GM19397 (cell line): Measurements from ENCODE around the gene VAPA.

Experiments
- ATAC-seq: cut with Tn5 transposase; IDR thresholded peaks from one replicate; pipeline ENCODE4 v1.9.1; 2021; ENCODE audit warnings: mild to moderate bottlenecking, moderate library complexity; ENCODE audit not compliant: unreplicated experiment

VAPA gene

DNA sequence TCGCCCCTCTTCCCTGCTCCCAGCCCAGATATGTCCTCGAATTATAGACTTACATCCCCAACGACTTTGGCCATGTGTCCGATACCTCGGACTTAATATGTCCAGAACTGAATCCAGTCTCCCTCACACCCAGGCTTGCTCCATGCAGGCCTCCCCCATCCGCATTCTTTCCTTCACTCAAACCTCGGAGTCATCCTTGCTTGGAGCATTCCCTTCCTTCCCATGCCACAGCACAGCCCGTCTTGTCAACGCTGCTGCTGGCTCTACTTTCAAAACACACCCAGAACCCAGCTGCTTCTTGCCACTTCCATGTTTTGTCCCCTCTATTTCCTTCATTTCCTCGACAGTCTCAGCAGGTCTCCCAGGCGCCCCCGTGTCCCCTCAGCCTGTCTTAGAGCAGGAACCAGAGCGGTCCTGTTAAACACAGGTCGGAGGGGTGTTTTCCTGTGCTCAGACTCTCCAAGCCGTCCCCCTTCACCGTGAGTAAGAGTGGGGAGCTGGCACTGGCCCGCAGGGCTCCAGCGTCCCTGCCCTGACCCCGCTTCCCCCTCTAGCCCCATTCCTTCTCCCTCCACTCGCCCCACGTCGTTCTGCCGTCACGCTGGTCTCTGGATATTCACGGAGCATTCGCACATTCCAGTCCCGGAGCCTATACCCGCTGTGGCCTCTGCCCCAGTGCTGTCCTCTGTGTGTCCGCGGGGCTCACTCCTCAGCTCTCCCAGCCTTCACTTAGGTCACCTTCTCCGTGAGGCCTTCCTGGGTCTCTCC lies 54.4 kb downstream of the VAPA start:
- no peak for ATAC-seq

DNA sequence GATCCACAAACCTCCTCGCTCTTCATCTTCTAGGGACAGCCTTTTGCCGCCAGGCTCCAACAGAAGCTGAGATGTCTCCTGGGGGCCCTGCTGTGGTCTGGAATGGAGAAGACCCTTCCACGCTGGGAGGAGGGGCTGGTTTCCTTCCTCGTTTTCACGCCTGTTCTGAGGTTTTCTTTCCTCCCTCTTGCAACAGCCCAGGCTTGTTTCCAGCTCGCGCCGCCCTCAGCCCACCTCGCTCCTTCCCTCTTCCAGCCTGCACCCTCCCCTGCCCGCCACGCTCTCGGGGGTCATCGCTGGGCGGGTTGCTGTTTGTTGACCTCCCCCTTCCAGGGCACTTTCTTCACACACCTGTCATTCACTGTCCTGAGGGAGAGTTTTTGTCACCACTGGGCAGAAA lies 55.4 kb downstream of the VAPA start:
- ATAC-seq: no peak

DNA sequence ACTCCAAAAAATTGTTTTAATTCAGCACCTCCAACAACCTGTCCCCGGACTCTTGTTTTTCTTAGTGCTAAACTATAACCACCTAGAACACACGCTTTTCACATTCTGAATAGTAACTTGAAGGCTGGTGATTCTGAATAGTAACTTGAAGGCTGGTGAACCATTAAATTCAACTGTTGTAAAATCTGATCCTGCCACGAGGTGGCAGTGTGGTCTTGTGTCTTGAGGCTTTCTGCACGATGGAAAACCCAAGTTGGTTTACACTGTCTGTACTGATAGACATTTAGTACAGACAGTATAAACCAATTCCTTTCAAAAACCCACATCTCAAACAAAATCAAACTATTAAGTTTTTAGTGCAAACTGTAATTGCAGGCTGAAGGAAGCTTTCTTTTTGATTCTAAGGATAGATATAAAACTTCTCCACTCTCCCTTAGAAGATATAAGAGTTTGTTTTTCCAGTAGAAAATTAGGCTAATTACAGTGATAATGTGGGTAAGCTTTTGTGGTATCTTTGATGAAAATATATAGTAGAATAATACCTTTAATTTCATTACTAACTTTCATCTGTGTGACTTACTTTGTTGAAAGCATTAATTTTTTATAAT lies 57.6 kb downstream of the VAPA start:
- no peak for ATAC-seq

DNA sequence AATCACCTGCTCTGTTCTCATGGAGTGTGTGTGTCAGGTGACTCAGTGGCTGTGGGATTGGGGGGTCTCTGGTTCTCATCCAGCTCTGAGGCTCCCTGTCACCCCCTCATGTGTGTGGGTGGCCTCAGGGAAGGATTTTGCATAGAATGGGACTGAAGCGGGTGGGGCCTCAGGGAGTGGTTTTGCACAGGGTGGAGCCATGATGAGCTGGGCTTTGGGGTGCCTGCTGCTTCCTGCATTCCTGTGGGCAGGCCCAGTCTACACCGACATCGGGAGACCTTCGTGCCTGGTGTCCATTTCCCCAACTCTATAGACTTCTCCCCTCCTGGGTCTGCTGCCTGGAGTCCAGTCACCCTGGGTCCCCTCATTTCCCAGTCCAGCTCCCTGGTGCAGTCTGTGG lies 59.7 kb downstream of the VAPA start:
- ATAC-seq: no peak

GRCh38 chr18:9974279-9974915 lies 60.6 kb downstream of the VAPA start:
- no peak for ATAC-seq

GRCh38 chr18:9975658-9976057 lies 61.8 kb downstream of the VAPA start:
- ATAC-seq: no peak

DNA sequence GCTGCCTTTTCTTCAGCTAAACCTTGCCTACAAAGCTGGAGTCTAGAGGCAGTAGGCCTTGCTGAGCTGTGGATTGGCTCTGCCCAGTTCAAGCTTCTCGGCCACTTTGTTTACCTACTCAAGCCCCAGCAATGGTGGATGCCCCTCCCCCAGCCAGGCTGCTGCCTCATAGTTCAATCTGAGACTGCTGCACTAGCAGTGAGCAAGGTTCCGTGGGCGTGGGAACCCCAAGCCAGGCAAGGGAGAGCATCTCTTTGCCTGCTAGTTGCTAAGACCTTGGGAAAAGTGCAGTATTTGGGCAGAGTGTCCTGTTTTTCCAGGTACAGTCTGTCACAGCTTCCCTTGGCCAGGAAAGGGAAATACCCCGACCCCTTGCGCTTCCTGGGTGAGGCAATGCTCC lies 68.9 kb downstream of the VAPA start:
- no peak for ATAC-seq

DNA sequence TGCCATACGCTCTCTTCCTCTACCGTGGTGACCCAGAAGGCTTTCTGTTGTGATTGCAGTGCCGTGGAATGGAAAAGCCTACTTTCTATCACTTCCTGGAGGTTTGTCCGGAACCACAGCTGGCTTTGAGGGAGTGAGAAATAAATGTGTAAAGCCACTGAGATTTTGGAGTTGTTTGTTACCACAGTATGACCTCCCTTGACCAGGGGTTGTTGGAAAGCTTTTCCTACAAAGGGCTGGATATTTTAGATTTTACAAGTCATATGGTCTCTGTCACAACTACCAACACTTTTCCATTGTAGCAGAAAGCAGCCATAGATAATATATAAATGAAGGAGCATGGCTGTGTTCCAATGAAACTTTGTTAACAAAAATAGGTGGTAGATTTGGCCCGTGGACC lies 70.3 kb downstream of the VAPA start:
- ATAC-seq: no peak

- ATAC-seq: no peak
These were observed 71.8 kb downstream of the VAPA start for GRCh38 chr18:9985641-9986040.

DNA sequence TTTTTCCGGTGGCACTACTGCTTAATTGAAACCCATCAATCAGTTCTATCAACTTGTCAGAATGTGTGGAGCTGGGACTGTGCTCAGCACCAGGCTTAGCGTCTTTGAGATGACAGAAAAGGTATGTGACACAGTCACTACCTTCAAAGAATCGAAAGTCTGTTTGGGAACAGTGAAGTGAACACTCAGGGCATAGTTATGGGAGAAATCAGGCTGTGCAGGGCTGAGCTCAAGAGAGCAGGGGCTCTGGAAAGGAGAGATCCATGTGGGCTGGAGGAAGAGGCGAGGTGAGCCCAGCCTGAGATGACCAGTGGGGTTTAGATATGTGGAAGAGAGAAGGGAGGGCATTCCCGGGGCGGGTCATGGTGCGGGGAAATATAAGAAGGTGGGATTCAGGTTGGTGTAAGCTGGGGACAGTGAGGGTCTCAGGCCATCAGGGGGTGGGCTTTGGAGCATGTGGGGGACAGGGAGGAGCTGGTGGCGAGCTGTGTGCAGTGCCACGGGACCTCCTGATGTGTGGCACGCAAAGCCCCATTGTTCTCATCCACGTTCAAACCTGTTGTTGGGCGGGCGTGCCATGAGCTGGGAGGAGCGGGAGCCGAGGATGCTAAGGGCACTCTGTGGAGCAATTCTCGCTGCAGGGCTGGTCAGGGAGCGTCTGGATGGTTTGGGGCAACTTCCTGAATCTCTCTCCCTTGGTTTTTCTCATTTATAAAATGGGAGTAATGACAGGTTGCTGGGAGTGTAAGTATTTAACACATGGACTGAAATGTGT lies 72.5 kb downstream of the VAPA start:
- no peak for ATAC-seq

GRCh38 chr18:9987345-9987744 lies 73.5 kb downstream of the VAPA start:
- no peak for ATAC-seq

- ATAC-seq: no peak
These were observed 74.1 kb downstream of the VAPA start for GRCh38 chr18:9987931-9988330.

DNA sequence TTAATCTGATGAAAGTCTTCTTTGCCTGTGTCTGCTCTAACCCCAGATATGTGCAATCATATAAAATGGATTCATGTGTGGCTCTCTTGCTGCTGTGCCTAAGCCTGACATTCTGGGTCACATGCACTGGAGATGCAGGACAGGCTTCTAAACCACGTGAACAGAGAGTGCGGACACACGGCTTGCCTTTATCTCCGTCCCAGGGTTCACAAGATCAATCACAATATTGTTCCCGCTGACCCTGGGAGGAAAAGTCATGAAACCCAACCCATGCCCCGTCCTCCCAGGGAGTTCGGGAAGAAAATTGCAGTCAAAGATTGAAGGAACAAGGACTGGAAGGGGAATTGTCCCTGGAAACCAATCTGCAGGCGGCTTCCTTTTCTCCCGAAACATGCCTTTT lies 74.8 kb downstream of the VAPA start:
- no peak for ATAC-seq

DNA sequence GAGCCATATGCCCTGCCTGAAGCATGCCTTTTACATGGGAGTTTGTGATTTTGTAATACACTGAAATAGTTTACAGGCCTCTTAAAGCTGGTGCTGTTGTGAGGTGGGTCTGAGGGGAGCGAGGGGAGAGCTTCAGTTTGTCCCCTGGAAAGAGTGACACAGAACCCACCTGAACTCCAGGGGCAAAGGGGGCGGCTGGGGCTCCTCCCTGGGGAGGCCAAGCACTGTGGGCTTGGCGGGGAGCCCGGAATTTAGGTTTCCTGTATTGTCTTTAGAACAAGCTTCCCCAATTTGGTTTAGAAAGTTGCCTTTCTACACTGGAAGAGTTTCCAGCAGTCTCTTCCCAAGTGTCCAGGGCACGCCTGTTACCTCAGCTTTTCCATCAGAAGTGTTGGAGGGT lies 75.7 kb downstream of the VAPA start:
- ATAC-seq: no peak

DNA sequence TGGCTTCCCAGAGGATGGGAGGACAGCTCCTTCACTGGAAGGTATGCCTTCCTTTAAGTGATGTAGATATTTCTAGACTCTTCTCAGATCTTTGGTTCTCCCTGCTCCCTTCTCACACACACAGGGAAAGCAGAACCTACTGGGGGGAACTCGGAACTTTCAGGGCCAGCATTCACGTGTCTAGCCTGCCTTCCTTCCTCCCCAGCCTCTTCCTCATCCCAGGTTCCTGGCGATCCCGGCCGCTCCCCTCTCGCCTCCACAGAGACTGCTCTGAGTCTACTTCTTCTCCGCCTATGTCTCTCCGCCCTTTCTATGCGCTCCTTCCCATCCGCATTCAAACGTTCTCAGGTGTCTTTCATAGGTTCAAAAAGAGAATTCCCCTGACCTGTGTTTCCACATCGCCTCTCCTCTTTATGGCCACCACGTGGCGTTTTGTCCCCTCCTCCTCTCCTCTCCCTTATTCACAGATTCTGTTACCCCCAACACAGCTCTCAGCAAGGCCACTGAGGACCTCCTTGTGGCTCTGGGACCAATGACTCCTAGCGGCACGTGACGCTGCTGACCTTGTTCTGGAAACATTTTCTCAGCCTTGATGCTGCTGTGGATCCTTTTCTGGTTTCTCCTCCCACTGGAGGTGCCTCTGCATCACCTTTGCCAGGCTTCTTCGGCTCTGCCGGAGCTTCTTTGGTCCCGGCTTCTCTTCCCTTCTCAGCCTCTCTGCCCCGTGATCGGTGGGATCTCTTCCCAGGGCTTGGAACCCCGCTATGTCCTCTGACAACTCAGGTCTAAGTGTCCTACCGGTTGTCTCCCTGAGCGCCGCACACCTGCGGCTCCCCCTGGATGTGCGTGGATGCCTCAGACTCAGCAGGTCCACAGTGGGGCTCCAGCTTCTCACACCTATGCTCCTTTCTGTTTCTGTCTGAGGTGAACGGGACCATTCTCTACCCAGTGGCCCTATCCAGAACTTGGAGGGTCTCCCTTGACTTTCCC lies 77.5 kb downstream of the VAPA start:
- no peak for ATAC-seq

DNA sequence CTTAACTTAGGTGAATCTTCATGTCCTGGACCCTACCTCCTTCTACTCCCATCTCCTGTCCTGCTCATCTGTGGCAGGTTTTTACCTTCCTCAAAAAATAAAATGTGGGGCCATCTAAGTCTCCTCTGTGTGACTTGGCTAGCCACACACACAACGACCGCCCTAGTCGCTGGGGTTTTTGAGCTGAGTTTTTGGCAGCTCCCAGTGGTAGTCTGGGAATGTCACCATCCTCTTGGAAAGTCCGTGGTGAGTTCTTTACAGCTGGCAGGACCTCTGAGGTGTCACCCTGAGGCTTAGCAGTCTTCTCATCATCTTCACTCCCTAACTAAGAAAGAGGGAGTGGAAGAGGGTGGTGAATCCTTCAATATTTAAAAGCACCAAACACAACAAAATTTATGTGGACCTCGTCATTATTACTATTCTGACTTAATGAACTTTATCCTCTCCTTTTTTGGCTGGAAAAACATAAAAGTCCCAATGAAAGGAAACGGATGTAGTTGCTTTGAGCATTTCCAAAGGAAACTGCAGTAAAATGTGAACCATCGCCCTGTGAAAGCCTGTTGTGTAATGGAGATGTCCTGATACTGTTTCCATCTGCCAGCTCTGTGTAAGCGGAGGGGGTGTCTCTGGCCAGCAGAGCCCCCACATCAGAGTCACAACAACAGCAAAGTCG lies 78.6 kb downstream of the VAPA start:
- no peak for ATAC-seq

DNA sequence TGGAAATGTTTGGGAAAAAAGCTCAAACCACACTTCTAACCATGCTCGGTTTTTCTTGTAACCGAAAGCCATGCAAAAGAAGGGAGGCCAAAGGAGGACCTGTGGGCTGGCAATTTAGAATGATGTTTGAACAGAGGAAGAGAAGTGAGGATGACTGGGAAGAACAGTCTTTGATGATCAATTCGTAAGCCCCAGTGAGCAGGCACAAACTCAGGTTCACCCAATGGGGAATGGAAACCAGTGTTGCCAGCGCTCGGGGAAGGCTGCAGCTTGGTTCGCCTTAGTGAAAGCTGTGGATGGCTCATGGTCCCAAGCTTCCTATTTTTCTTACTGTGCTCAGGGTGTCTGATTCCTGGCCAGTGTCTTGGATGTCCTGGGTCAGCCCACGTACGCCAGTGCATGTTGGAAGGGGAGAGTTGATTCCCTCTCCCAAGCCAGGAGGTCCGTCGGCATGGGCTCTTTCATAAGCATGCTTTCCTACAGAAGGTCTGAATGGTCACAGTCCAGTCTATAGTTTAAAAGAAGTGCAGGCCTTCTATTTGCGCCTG lies 79.2 kb downstream of the VAPA start:
- no peak for ATAC-seq

GRCh38 chr18:9993521-9994025 lies 79.8 kb downstream of the VAPA start:
- no peak for ATAC-seq

DNA sequence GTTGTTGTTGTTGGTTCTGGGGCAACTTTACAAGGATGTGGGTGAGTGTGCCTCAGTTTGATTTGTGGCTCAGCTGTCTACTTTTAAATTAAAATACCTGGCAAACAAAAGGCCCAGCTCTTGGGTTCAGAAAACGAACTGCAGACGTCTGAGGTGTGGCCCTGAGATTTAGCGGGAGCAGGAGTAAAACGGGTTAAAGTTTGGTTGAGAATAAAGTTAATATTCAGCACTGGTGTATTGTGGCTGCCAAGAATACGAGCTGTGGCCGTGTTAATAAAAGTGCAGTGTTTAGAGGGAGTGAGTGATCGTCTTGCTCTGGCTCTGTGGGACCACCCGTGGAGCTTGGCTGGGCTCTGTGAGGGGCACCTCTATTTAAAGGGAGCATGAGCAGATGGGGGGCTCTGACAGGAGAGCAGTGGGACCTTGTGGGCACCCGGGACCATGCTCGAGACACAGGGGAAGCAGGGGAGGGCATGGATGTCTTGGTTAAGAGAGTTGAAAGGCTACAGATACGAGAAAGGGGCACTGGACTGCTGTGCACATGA lies 80.3 kb downstream of the VAPA start:
- no peak for ATAC-seq
